ENCODE data around the gene PSAT1.

DNA sequence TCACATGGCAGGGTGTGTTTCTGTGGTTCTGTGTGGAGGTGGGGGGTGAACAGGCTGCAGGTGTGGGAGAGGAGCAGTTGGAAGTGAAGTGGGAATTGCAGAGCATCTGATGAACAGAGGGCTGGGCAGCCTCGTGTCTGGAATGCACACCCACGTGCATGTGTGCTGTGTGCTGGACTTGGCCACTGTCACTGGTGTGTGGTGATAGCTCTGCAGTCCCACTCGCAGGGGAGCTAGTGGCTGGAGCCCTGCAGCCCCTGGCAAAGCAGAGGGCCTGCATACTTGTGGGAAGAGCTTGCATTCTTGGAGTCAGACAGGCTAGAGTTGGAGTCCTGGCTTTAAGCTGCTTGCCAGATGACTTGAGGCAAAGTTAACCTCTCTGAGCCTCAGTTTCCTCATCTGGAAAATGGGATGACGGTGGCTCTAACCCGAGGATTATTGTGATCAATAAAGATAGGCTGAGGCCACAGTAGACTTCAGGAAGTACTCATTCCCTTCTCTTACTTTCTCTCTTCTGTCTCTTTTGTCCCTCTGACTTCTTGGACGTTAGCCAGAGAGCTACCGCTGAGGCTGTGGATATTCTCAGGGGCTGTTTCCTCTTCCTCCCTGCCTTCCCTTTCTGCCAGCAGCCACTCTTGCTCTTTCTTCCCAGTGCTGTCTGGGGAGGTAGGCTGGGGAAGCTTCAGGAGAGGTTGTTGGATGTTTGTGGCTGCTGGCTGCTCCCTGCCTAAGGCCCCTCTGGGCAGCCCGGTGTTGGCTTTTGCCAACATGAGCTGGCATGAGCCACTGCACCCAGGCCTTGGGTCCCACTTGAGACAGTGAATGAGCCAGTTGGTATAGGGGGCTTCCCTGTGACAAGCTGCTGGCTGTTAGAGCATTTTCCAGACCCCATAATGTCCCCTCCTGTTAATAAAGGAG lies 18.3 kb downstream of the PSAT1 start:
- TF ChIP-seq CTCF (IDR thresholded peaks at IDR 0.05) (no peak), TCF7L2 (IDR thresholded peaks at IDR 0.05; ENCODE audit: low read depth, low read length) (no peak), POLR2AphosphoS5 (IDR thresholded peaks at IDR 0.05; ENCODE audit: low read depth, low read length) (no peak), SIN3A (IDR thresholded peaks at IDR 0.05; ENCODE audit: borderline replicate concordance, insufficient read depth, low read depth, low read length) (no peak)
- TF ChIP-seq, protein P1, sequence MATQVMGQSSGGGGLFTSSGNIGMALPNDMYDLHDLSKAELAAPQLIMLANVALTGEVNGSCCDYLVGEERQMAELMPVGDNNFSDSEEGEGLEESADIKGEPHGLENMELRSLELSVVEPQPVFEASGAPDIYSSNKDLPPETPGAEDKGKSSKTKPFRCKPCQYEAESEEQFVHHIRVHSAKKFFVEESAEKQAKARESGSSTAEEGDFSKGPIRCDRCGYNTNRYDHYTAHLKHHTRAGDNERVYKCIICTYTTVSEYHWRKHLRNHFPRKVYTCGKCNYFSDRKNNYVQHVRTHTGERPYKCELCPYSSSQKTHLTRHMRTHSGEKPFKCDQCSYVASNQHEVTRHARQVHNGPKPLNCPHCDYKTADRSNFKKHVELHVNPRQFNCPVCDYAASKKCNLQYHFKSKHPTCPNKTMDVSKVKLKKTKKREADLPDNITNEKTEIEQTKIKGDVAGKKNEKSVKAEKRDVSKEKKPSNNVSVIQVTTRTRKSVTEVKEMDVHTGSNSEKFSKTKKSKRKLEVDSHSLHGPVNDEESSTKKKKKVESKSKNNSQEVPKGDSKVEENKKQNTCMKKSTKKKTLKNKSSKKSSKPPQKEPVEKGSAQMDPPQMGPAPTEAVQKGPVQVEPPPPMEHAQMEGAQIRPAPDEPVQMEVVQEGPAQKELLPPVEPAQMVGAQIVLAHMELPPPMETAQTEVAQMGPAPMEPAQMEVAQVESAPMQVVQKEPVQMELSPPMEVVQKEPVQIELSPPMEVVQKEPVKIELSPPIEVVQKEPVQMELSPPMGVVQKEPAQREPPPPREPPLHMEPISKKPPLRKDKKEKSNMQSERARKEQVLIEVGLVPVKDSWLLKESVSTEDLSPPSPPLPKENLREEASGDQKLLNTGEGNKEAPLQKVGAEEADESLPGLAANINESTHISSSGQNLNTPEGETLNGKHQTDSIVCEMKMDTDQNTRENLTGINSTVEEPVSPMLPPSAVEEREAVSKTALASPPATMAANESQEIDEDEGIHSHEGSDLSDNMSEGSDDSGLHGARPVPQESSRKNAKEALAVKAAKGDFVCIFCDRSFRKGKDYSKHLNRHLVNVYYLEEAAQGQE (IDR thresholded peaks at IDR 0.05; ENCODE audit: insufficient read depth in 1 of 2, low read depth in 2 of 2, low read length in 1 of 2): no peak
